CD4-positive, alpha-beta T cell (primary cell): Measurements from ENCODE around the gene RETREG1. TPM values are rescaled to one million over a fixed set of nuclear protein-coding genes. Genes with fewer than 3 reads are reported as not detected.
A peak's percentile ranks its signal among the peaks of the same experiment; 100 is the strongest.

Experiments used
- ATAC-seq: fragments of 200-7000 bp; cut with Tn5 transposase; one replicate; pipeline ENCODE4 v1.10.0; 2022; ENCODE audit warnings: mild to moderate bottlenecking; ENCODE audit not compliant: poor library complexity
- CTCF ChIA-PET: fragments of 350-600 bp; sonication (Branson Sonifier 250); formaldehyde crosslinking; loops from one replicate; lab custom pipeline; 2021; ENCODE audit warnings: antibody characterized with exemption, inconsistent platforms; lab: Charles Lee
- POLR2A ChIA-PET: fragments of 350-600 bp; sonication (Branson Sonifier 250); formaldehyde crosslinking; loops from one replicate; lab custom pipeline; 2021; ENCODE audit warnings: antibody characterized with exemption, inconsistent platforms; lab: Charles Lee
- DNase-seq, 14 experiments: peaks; one replicate each; pipeline ENCODE4 v3.0.0-alpha.2; 2013 to 2020; ENCODE audit warnings: mixed read lengths in 2 of 14
- H3K27ac ChIP-seq, 2 donors: one replicate each; pipeline versions ENCODE4 v1.5.1 to v1.7.0; 2013; ENCODE audit warnings: low read length in 2 of 2, low read depth in 1 of 2, mild to moderate bottlenecking in 1 of 2
- H3K27me3 ChIP-seq, 2 experiments: 1 replicate in 1 of 2; 2 replicates in 1 of 2; pipeline versions ENCODE4 v1.6.1 to v1.7.0; 2013; ENCODE audit warnings: low read length in 2 of 2, control low read depth in 1 of 2, mild to moderate bottlenecking in 1 of 2, moderate library complexity in 1 of 2; ENCODE audit not compliant: insufficient read depth in 2 of 2, control insufficient read depth in 1 of 2
- H3K36me3 ChIP-seq: one replicate; pipeline ENCODE4 v1.6.1; 2013; ENCODE audit warnings: low read length, control low read depth; ENCODE audit not compliant: insufficient read depth
- H3K4me1 ChIP-seq: one replicate; pipeline ENCODE4 v1.6.1; 2013; ENCODE audit warnings: low read length, control low read depth; ENCODE audit not compliant: insufficient read depth
- H3K4me3 ChIP-seq: one replicate; pipeline ENCODE4 v1.5.1; 2013; ENCODE audit warnings: mild to moderate bottlenecking, low read length, moderate library complexity
- H3K9me3 ChIP-seq, 2 experiments: 1 replicate in 1 of 2; 2 replicates in 1 of 2; pipeline versions ENCODE4 v1.6.1 to v1.7.0; 2013; ENCODE audit warnings: low read length in 2 of 2, mild to moderate bottlenecking in 2 of 2, control low read depth in 1 of 2, moderate library complexity in 1 of 2; ENCODE audit not compliant: control insufficient read depth in 1 of 2, insufficient read depth in 1 of 2
- H3K27ac Mint-ChIP-seq: one replicate; pipeline ENCODE4 v1.8.0; 2020; ENCODE audit warnings: mixed read lengths
- H3K27me3 Mint-ChIP-seq: one replicate; pipeline ENCODE4 v1.8.0; 2021; ENCODE audit warnings: mixed read lengths
- H3K36me3 Mint-ChIP-seq: one replicate; pipeline ENCODE4 v1.8.0; 2021; ENCODE audit warnings: low read depth, mixed read lengths
- H3K4me1 Mint-ChIP-seq: one replicate; pipeline ENCODE4 v1.8.0; 2021; ENCODE audit warnings: low read depth, mixed read lengths
- H3K4me3 Mint-ChIP-seq: one replicate; pipeline ENCODE4 v1.8.0; 2020; ENCODE audit warnings: mild to moderate bottlenecking, mixed read lengths
- H3K9me3 Mint-ChIP-seq: one replicate; pipeline ENCODE4 v1.8.0; 2020; ENCODE audit warnings: mixed read lengths
- intact Hi-C, 2 experiments: fragments of 100-400 bp; cut with DNase I in 1 of 2; cut with micrococcal nuclease in 1 of 2; formaldehyde crosslinking; loops; one replicate each; pipeline versions ENCODE4 v1.15.1 to v1.9.0; 2023 to 2025; cut with DNase I, micrococcal nuclease
- total RNA-seq, 174 experiments: library from RNA in 2 of 174; stranded (reverse) in 2 of 174; gene quantifications; one replicate each; pipeline ENCODE4 v1.2.3 and lab custom pipeline; 2021 to 2026
- TF ChIP-seq, protein P1 (sequence below): fragments of 200-600 bp; IDR thresholded peaks from one replicate; pipeline ENCODE4 v1.8.0; 2022; ENCODE audit warnings: antibody characterized with exemption, mild to moderate bottlenecking

Gene RETREG1
- total RNA-seq, 2 experiments from 2014 or later, result 68.9 to 69.7 TPM

DNA sequence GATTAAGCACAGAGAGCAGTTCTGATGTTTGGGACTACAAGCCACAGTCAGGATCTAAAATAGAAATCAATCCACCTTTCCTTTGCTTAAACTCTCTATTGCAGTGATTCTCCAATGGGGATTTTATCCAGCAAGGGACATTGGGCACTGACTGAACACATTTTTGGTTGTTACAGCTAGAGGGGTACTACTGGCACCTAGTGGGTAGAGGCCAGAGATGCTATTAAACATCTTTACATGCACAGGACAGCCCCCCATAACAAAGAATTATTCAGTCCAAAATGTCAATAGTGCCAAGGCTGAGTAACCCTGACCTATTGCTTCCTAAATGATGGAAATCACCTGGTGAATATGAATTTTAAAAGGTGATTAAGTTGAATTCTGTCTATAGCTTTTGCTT lies 163.2 kb downstream of the RETREG1 start:
- Mint-ChIP-seq H3K4me3 (no peak overlapping the region), H3K27me3 (no peaks in the 10 kb centered on the region), H3K9me3 (no peaks in the 10 kb centered on the region), H3K36me3 (peaks cover 97% of the 10 kb centered on the region), H3K27ac (no peak overlapping the region), H3K4me1 (peaks cover 57% of the 10 kb centered on the region)
- TF ChIP-seq, protein P1, sequence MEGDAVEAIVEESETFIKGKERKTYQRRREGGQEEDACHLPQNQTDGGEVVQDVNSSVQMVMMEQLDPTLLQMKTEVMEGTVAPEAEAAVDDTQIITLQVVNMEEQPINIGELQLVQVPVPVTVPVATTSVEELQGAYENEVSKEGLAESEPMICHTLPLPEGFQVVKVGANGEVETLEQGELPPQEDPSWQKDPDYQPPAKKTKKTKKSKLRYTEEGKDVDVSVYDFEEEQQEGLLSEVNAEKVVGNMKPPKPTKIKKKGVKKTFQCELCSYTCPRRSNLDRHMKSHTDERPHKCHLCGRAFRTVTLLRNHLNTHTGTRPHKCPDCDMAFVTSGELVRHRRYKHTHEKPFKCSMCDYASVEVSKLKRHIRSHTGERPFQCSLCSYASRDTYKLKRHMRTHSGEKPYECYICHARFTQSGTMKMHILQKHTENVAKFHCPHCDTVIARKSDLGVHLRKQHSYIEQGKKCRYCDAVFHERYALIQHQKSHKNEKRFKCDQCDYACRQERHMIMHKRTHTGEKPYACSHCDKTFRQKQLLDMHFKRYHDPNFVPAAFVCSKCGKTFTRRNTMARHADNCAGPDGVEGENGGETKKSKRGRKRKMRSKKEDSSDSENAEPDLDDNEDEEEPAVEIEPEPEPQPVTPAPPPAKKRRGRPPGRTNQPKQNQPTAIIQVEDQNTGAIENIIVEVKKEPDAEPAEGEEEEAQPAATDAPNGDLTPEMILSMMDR, result no peak
- Histone ChIP-seq H3K27me3 (no peaks in the 10 kb centered on the region), H3K36me3 (peaks cover 89% of the 10 kb centered on the region), H3K4me3 (no peak overlapping the region), H3K27ac (no peak overlapping the region), H3K4me1 (peaks cover 6% of the 10 kb centered on the region), H3K9me3 (no peaks in the 10 kb centered on the region)
- ChIA-PET POLR2A (no interaction called here), CTCF (interaction anchor here (0.6 to 1.2 kb wide), 2 partner anchors 29 to 1348 kb away, joined by 3 to 5 read pairs; no protein-coding TSS in a partner anchor)
- no peak for ATAC-seq
- DNase-seq, result no peak
- intact Hi-C loops, result no loop called here

DNA sequence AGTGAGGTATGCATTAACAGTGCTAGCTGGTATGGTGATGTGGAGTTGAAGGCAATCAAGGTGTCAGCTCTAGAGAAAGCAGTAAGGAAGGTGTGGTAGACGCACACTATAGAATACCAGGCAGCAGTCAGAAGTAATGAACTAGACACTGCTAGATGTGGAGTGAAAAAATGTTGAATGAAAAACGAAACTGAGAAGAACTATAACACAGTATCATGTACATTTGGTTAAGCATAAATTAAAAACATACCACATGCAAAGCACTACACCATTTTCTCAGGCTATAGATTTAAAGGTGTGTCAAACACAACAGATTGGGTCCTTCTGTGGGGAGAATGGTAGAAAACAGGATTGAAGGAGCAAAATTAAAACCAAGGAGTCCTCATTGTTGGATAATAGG lies 166.6 kb downstream of the RETREG1 start:
- no peaks in the 10 kb centered on the region for H3K27me3 Mint-ChIP-seq
- H3K36me3 Mint-ChIP-seq, result peaks cover 96% of the 10 kb centered on the region
- Histone ChIP-seq H3K9me3 (no peaks in the 10 kb centered on the region), H3K27me3 (no peaks in the 10 kb centered on the region), H3K4me1 (no peaks in the 10 kb centered on the region), H3K27ac (no peak overlapping the region), H3K4me3 (no peak overlapping the region), H3K36me3 (peaks cover 69% of the 10 kb centered on the region)
- no peak overlapping the region for H3K4me3 Mint-ChIP-seq
- peaks cover 23% of the 10 kb centered on the region for H3K4me1 Mint-ChIP-seq
- ChIA-PET POLR2A (no interaction called here), CTCF (no interaction called here)
- H3K27ac Mint-ChIP-seq, result peak overlapping the region; percentile 33
- no peaks in the 10 kb centered on the region for H3K9me3 Mint-ChIP-seq
- intact Hi-C loops, result no loop called here
- TF ChIP-seq, protein P1, result no peak
- ATAC-seq (no peak), DNase-seq (no peak)

DNA sequence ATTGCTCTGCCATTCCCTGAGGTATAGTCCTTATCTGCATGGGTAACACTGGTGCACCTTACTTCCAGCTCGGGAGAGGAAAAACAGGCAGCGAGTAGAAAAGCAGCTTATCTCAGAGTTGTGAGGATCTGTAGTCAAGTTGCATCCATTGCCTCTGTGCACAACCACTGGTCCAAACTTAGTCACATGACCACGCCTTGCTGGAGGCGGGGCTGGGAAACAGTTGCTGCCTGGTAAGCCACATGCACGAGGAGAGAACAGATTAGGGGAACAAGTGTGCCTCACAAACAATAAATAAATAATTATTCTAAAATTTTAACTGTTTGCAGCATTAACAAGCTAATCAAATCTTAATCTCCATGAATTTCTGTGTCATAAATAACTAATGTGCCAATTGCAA lies 169.8 kb downstream of the RETREG1 start:
- Histone ChIP-seq H3K9me3 (no peaks in the 10 kb centered on the region), H3K27ac (no peak overlapping the region), H3K4me3 (no peak overlapping the region), H3K4me1 (no peaks in the 10 kb centered on the region), H3K27me3 (no peaks in the 10 kb centered on the region), H3K36me3 (peaks cover 42% of the 10 kb centered on the region)
- Mint-ChIP-seq H3K9me3 (no peaks in the 10 kb centered on the region), H3K4me1 (peaks cover 7% of the 10 kb centered on the region), H3K27me3 (no peaks in the 10 kb centered on the region), H3K36me3 (peaks cover 64% of the 10 kb centered on the region), H3K27ac (no peak overlapping the region), H3K4me3 (no peak overlapping the region)
- ChIA-PET CTCF (interaction anchor here (1.1 kb wide), 1 partner anchor 13 kb away, joined by 4 read pairs; no protein-coding TSS in a partner anchor), POLR2A (no interaction called here)
- ATAC-seq (no peak), DNase-seq (no peak)
- intact Hi-C loops, result no loop called here
- TF ChIP-seq, protein P1, result no peak
